Activated B cell treated with CpG ODN at 0.5 μM for 24 hours (primary cell): ENCODE results near the gene BPIFA3. TPM values are rescaled to one million over a fixed set of nuclear protein-coding genes. Genes with fewer than 3 reads are reported as not detected.

Experiments used
- ATAC-seq: fragments of 200-7000 bp; cut with Tn5 transposase; one replicate; pipeline ENCODE4 v1.10.0; 2021; ENCODE audit warnings: low read depth, mild to moderate bottlenecking, moderate library complexity
- CTCF ChIA-PET: fragments of 350-600 bp; sonication (Branson Sonifier 250); formaldehyde crosslinking; loops from one replicate; lab custom pipeline; 2021; ENCODE audit warnings: antibody characterized with exemption; lab: Charles Lee
- POLR2A ChIA-PET: fragments of 350-600 bp; sonication (Branson Sonifier 250); formaldehyde crosslinking; loops from one replicate; lab custom pipeline; 2021; ENCODE audit warnings: antibody characterized with exemption; lab: Charles Lee
- DNase-seq: peaks from one replicate; pipeline ENCODE4 v3.0.0; 2022
- H3K27ac Mint-ChIP-seq: one replicate; pipeline ENCODE4 v1.8.0; 2020; ENCODE audit warnings: mixed read lengths
- H3K27me3 Mint-ChIP-seq: one replicate; pipeline ENCODE4 v1.8.0; 2021; ENCODE audit warnings: mixed read lengths
- H3K36me3 Mint-ChIP-seq: one replicate; pipeline ENCODE4 v1.8.0; 2021; ENCODE audit warnings: low read depth, mixed read lengths
- H3K4me1 Mint-ChIP-seq: one replicate; pipeline ENCODE4 v1.8.0; 2021; ENCODE audit warnings: mixed read lengths
- H3K4me3 Mint-ChIP-seq: one replicate; pipeline ENCODE4 v1.8.0; 2020; ENCODE audit warnings: mild to moderate bottlenecking, mixed read lengths
- H3K9me3 Mint-ChIP-seq: one replicate; pipeline ENCODE4 v1.8.0; 2020; ENCODE audit warnings: mixed read lengths
- intact Hi-C: fragments of 100-400 bp; cut with micrococcal nuclease; formaldehyde crosslinking; loops from one replicate; pipeline ENCODE4 v1.15.1; 2024
- total RNA-seq: library from RNA; stranded (reverse); gene quantifications from 2 replicates; pipeline ENCODE4 v1.2.3, GENCODE V29; 2022
- TF ChIP-seq, protein P1 (sequence below): fragments of 200-600 bp; IDR thresholded peaks from one replicate; pipeline ENCODE4 v1.8.0; 2022; ENCODE audit warnings: antibody characterized with exemption, mild to moderate bottlenecking

BPIFA3 gene
- total RNA-seq: not detected in 2 replicates

DNA sequence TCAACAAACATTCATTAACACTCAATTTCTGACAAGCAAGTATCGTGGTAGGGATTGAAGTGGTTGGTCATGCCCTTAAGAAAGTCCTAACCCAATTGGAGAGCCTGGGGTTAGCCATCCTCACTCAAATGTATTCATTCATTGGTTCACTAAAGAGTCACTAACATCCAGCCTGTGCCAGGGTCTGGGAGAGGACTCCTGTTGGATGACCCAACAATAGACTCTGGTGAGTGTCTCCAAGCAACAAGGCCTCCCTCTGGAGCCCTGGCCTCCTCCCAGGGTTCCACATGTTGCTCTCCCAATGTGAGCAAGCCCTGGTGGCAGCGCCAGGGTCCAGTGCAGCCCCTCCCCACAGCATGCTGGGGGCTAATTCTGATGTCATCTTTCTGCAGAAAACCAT lies at the start of gene BPIFA3:
Gene BPIFA3 (plus strand): TSS at position 301 of the 400 bp plus-strand sequence. CDS start 185 bp downstream, outside the sequence.
- intact Hi-C loops: no loop called here
- TF ChIP-seq, protein P1, sequence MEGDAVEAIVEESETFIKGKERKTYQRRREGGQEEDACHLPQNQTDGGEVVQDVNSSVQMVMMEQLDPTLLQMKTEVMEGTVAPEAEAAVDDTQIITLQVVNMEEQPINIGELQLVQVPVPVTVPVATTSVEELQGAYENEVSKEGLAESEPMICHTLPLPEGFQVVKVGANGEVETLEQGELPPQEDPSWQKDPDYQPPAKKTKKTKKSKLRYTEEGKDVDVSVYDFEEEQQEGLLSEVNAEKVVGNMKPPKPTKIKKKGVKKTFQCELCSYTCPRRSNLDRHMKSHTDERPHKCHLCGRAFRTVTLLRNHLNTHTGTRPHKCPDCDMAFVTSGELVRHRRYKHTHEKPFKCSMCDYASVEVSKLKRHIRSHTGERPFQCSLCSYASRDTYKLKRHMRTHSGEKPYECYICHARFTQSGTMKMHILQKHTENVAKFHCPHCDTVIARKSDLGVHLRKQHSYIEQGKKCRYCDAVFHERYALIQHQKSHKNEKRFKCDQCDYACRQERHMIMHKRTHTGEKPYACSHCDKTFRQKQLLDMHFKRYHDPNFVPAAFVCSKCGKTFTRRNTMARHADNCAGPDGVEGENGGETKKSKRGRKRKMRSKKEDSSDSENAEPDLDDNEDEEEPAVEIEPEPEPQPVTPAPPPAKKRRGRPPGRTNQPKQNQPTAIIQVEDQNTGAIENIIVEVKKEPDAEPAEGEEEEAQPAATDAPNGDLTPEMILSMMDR: no peak
- no peaks in the 10 kb centered on the region for H3K4me1 Mint-ChIP-seq
- ATAC-seq (no peak), DNase-seq (no peak)
- H3K9me3 Mint-ChIP-seq: no peaks in the 10 kb centered on the region
- peaks cover 32% of the 10 kb centered on the region for H3K27me3 Mint-ChIP-seq
- ChIA-PET CTCF (no interaction called here), POLR2A (no interaction called here)
- no peak within 1 kb of the TSS for H3K27ac Mint-ChIP-seq
- no peak within 1 kb of the TSS for H3K4me3 Mint-ChIP-seq
- no peaks in the 10 kb centered on the region for H3K36me3 Mint-ChIP-seq

DNA sequence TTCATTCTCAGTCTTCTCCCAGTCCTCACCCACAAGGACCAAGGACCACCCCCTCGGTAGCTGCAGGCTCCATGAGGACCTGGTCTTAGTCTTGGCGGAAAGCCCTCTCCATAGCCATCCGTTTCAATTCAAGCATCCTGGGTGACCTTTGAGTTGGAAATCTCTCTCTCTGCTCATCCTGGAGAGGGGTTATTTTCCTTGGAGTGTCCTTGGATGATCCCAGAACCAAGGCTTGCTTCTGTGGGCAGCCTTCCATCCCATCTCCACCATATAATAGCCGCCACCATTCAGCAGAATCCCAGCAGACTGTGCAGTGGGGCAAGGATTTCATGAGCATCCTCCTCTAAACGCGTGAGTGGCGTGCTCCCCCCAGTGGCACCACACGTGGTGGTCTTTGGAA lies 49.3 kb upstream of the BPIFA3 start, which contains the start of gene BPIFA2:
Gene BPIFA2 (plus strand): TSS at position 301 of the 400 bp plus-strand sequence. CDS start 987 bp downstream, outside the sequence.
- DNase-seq: no peak
- POLR2A ChIA-PET: no interaction called here
- ATAC-seq: no peak
- Mint-ChIP-seq H3K36me3 (no peaks in the 10 kb centered on the region), H3K27me3 (peaks cover 14% of the 10 kb centered on the region), H3K4me3 (no peak within 1 kb of the TSS), H3K27ac (no peak within 1 kb of the TSS), H3K4me1 (no peaks in the 10 kb centered on the region), H3K9me3 (peaks cover 20% of the 10 kb centered on the region)
- intact Hi-C loops: no loop called here
- CTCF ChIA-PET: no interaction called here
- TF ChIP-seq, protein P1: no peak

DNA sequence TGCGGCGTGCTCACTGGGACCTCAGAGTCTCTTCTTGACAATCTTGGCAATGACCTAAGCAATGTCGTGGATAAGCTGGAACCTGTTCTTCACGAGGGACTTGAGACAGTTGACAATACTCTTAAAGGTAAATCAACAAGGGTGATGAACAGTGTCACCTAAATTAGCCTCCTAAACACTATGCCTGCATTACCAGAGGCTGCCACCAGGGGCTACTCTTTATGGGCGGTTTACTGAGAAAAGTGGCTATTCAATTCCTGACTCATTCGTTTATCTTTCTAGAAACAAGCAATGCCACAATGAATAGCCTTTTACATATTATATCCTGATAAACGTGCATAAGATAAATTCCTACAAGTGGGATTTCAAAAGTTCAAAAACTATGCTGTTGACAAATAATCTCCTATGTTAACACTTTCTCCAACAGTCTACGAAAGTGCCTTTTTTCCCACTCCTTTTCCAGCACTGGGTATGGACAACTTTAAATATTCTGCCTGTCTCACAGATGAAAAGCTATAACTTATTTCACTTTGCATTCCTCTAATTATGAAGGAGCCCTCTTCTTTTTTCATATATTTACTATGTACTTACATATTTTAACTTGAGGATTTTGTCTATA lies 47.9 kb upstream of the BPIFA3 start:
- H3K27me3 Mint-ChIP-seq: peaks cover 14% of the 10 kb centered on the region
- H3K4me3 Mint-ChIP-seq: no peak overlapping the region
- DNase-seq (no peak), ATAC-seq (no peak)
- peaks cover 20% of the 10 kb centered on the region for H3K9me3 Mint-ChIP-seq
- no peak overlapping the region for H3K27ac Mint-ChIP-seq
- H3K36me3 Mint-ChIP-seq: no peaks in the 10 kb centered on the region
- H3K4me1 Mint-ChIP-seq: no peaks in the 10 kb centered on the region
- TF ChIP-seq, protein P1: no peak
- intact Hi-C loops: no loop called here
- POLR2A ChIA-PET: no interaction called here
- CTCF ChIA-PET: no interaction called here

DNA sequence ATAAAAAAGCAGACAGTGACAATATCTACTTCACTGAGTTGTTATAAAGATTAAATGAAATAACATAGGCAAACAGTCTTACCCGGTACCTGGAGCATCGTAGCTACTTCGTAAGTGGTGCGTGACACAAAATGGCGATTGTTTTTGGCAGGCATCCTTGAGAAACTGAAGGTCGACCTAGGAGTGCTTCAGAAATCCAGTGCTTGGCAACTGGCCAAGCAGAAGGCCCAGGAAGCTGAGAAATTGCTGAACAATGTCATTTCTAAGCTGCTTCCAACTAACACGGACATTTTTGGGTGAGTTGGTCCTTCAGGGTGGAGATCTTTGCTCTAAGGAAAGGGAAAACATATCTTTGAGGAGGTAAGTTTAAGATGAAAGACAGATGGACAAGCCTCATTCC lies 44.4 kb upstream of the BPIFA3 start:
- DNase-seq (no peak), ATAC-seq (no peak)
- Mint-ChIP-seq H3K27ac (no peak overlapping the region), H3K9me3 (peaks cover 20% of the 10 kb centered on the region), H3K4me1 (no peaks in the 10 kb centered on the region), H3K36me3 (no peaks in the 10 kb centered on the region), H3K27me3 (peaks cover 5% of the 10 kb centered on the region), H3K4me3 (no peak overlapping the region)
- intact Hi-C loops: no loop called here
- TF ChIP-seq, protein P1: no peak
- ChIA-PET CTCF (no interaction called here), POLR2A (no interaction called here)

DNA sequence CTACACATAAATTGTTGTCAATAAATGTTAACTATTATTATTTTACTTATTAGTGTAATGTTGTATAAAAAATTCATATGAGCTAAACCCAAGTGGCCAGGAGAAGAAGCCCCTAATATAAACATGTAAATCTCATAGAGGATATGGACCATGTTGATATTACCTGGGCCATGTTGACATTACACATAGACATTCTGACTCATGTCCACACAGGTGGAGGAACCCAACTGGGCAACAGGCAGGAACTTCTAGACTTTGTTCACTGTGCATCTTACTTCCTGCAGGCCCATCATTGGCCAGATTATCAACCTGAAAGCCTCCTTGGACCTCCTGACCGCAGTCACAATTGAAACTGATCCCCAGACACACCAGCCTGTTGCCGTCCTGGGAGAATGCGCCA lies 42.0 kb upstream of the BPIFA3 start:
- no peaks in the 10 kb centered on the region for H3K36me3 Mint-ChIP-seq
- no peaks in the 10 kb centered on the region for H3K4me1 Mint-ChIP-seq
- DNase-seq: no peak
- peaks cover 5% of the 10 kb centered on the region for H3K27me3 Mint-ChIP-seq
- ChIA-PET CTCF (no interaction called here), POLR2A (no interaction called here)
- H3K9me3 Mint-ChIP-seq: peaks cover 6% of the 10 kb centered on the region
- TF ChIP-seq, protein P1: no peak
- ATAC-seq: no peak
- intact Hi-C loops: no loop called here
- no peak overlapping the region for H3K27ac Mint-ChIP-seq
- no peak overlapping the region for H3K4me3 Mint-ChIP-seq
